ENCODE measurements around the gene NCF2. TPM values are rescaled to one million over a fixed set of nuclear protein-coding genes. Genes with fewer than 3 reads are reported as not detected.

The NCF2 gene
- total RNA-seq, 1 donor from 2014 or later = 12.5 TPM

GRCh38 chr1:183580281-183580682 is 10.0 kb downstream of the NCF2 start:
- Histone ChIP-seq H3K4me1 (no peaks in the 10 kb centered on the region), H3K36me3 (no peaks in the 10 kb centered on the region), H3K27ac (no peak overlapping the region), H3K9me3 (no peaks in the 10 kb centered on the region), H3K4me3 (no peak overlapping the region), H3K27me3 (no peaks in the 10 kb centered on the region)
- intact Hi-C loops (cut with DNase I) = no loop called here
- no peak for DNase-seq (ENCODE audit: extremely low spot score in 2 of 2)
- TF ChIP-seq CTCF (IDR thresholded peaks at IDR 0.05) (no peak), POLR2A (IDR thresholded peaks at IDR 0.05) (no peak), POLR2AphosphoS5 (IDR thresholded peaks at IDR 0.05; ENCODE audit: insufficient read depth in 1 of 2, low read depth in 1 of 2) (no peak)

GRCh38 chr1:183578856-183579255 is 11.4 kb downstream of the NCF2 start:
- H3K27me3 ChIP-seq = no peaks in the 10 kb centered on the region
- DNase-seq (ENCODE audit: extremely low spot score in 2 of 2) = no peak
- no peaks in the 10 kb centered on the region for H3K36me3 ChIP-seq
- no peak overlapping the region for H3K4me3 ChIP-seq
- H3K27ac ChIP-seq = no peak overlapping the region
- no peaks in the 10 kb centered on the region for H3K4me1 ChIP-seq
- no peak for TF ChIP-seq CTCF (IDR thresholded peaks at IDR 0.05)
- no peak for TF ChIP-seq POLR2A (IDR thresholded peaks at IDR 0.05)
- no peak for TF ChIP-seq POLR2AphosphoS5 (IDR thresholded peaks at IDR 0.05; ENCODE audit: insufficient read depth in 1 of 2, low read depth in 1 of 2)
- intact Hi-C loops (cut with DNase I) = no loop called here
- H3K9me3 ChIP-seq = no peaks in the 10 kb centered on the region

GRCh38 chr1:183577897-183578465 is 12.3 kb downstream of the NCF2 start:
- Histone ChIP-seq H3K4me1 (no peaks in the 10 kb centered on the region), H3K36me3 (no peaks in the 10 kb centered on the region), H3K27ac (no peak overlapping the region), H3K27me3 (no peaks in the 10 kb centered on the region), H3K4me3 (no peak overlapping the region), H3K9me3 (no peaks in the 10 kb centered on the region)
- TF ChIP-seq CTCF (IDR thresholded peaks at IDR 0.05) (no peak), POLR2A (IDR thresholded peaks at IDR 0.05) (no peak), POLR2AphosphoS5 (IDR thresholded peaks at IDR 0.05; ENCODE audit: insufficient read depth in 1 of 2, low read depth in 1 of 2) (no peak)
- intact Hi-C loops (cut with DNase I) = no loop called here
- DNase-seq (ENCODE audit: extremely low spot score in 2 of 2) = no peak

- TF ChIP-seq POLR2A (IDR thresholded peaks at IDR 0.05) (no peak), CTCF (IDR thresholded peaks at IDR 0.05) (no peak), POLR2AphosphoS5 (IDR thresholded peaks at IDR 0.05; ENCODE audit: insufficient read depth in 1 of 2, low read depth in 1 of 2) (no peak)
- Histone ChIP-seq H3K36me3 (no peaks in the 10 kb centered on the region), H3K27ac (no peak overlapping the region), H3K9me3 (no peaks in the 10 kb centered on the region), H3K27me3 (no peaks in the 10 kb centered on the region), H3K4me3 (no peak overlapping the region), H3K4me1 (no peaks in the 10 kb centered on the region)
- no peak for DNase-seq (ENCODE audit: extremely low spot score in 2 of 2)
- intact Hi-C loops (cut with DNase I) = no loop called here
These were observed 13.7 kb downstream of the NCF2 start for GRCh38 chr1:183576537-183576936.

- H3K9me3 ChIP-seq = no peaks in the 10 kb centered on the region
- H3K36me3 ChIP-seq = no peaks in the 10 kb centered on the region
- no peaks in the 10 kb centered on the region for H3K27me3 ChIP-seq
- H3K4me3 ChIP-seq = no peak overlapping the region
- no peak for TF ChIP-seq CTCF (IDR thresholded peaks at IDR 0.05)
- TF ChIP-seq POLR2A (IDR thresholded peaks at IDR 0.05) = no peak
- no peak for TF ChIP-seq POLR2AphosphoS5 (IDR thresholded peaks at IDR 0.05; ENCODE audit: insufficient read depth in 1 of 2, low read depth in 1 of 2)
- DNase-seq (ENCODE audit: extremely low spot score in 2 of 2) = no peak
- H3K27ac ChIP-seq = no peak overlapping the region
- H3K4me1 ChIP-seq = no peaks in the 10 kb centered on the region
- intact Hi-C loops (cut with DNase I) = no loop called here
These were observed 14.7 kb downstream of the NCF2 start for GRCh38 chr1:183575606-183576005.
